ENCODE data around the gene FAM50B. TPM values are rescaled to one million over a fixed set of nuclear protein-coding genes. Genes with fewer than 3 reads are reported as not detected.

Gene FAM50B
- total RNA-seq = 5.2 TPM
- polyA plus RNA-seq = 20.6 TPM

- Histone ChIP-seq H3K27ac (ENCODE audit: low read depth) (no peak within 1 kb of the TSS), H3K4me1 (ENCODE audit: insufficient read depth) (no peaks in the 10 kb centered on the region), H3K4me3 (ENCODE audit: low read depth, low read length) (peak within 1 kb of the TSS; percentile 40), H3K36me3 (ENCODE audit: insufficient read depth) (no peaks in the 10 kb centered on the region)
- DNase-seq (ENCODE audit: extremely low spot score) = peak; percentile 66
- 47% methylated on average over 49 of the region's 49 CpGs for WGBS
Observed at GRCh38 chr6:3848925-3849605, at the start of gene FAM50B. TSS of gene FAM50B (plus strand) at chr6:3849373. CDS start at chr6:3849812, 439 bp downstream.

- Histone ChIP-seq H3K27ac (ENCODE audit: low read depth) (no peak overlapping the region), H3K36me3 (ENCODE audit: insufficient read depth) (no peaks in the 10 kb centered on the region), H3K4me3 (ENCODE audit: low read depth, low read length) (no peak overlapping the region), H3K4me1 (ENCODE audit: insufficient read depth) (no peaks in the 10 kb centered on the region)
- WGBS = 97% methylated on average over 6 of the region's 6 CpGs
- no peak for DNase-seq (ENCODE audit: extremely low spot score)
Observed at GRCh38 chr6:3799719-3800118, 49.5 kb upstream of the FAM50B start.

- Histone ChIP-seq H3K36me3 (ENCODE audit: insufficient read depth) (no peaks in the 10 kb centered on the region), H3K4me1 (ENCODE audit: insufficient read depth) (no peaks in the 10 kb centered on the region), H3K4me3 (ENCODE audit: low read depth, low read length) (no peak overlapping the region), H3K27ac (ENCODE audit: low read depth) (no peak overlapping the region)
- 65% methylated on average over 11 of the region's 11 CpGs for WGBS
- DNase-seq (ENCODE audit: extremely low spot score) = no peak
Observed at GRCh38 chr6:3800850-3801591, 48.2 kb upstream of the FAM50B start.

GRCh38 chr6:3801960-3802359 lies 47.2 kb upstream of the FAM50B start:
- H3K36me3 ChIP-seq (ENCODE audit: insufficient read depth) = no peaks in the 10 kb centered on the region
- no peak overlapping the region for H3K4me3 ChIP-seq (ENCODE audit: low read depth, low read length)
- H3K27ac ChIP-seq (ENCODE audit: low read depth) = no peak overlapping the region
- DNase-seq (ENCODE audit: extremely low spot score) = no peak
- no peaks in the 10 kb centered on the region for H3K4me1 ChIP-seq (ENCODE audit: insufficient read depth)
- 95% methylated on average over 5 of the region's 5 CpGs for WGBS

GRCh38 chr6:3803627-3804468 lies 45.3 kb upstream of the FAM50B start:
- DNase-seq (ENCODE audit: extremely low spot score) = peak; percentile 54
- WGBS = 25% methylated on average over 12 of the region's 12 CpGs
- Histone ChIP-seq H3K4me1 (ENCODE audit: insufficient read depth) (no peaks in the 10 kb centered on the region), H3K27ac (ENCODE audit: low read depth) (no peak overlapping the region), H3K36me3 (ENCODE audit: insufficient read depth) (no peaks in the 10 kb centered on the region), H3K4me3 (ENCODE audit: low read depth, low read length) (no peak overlapping the region)

- Histone ChIP-seq H3K36me3 (ENCODE audit: insufficient read depth) (no peaks in the 10 kb centered on the region), H3K27ac (ENCODE audit: low read depth) (no peak overlapping the region), H3K4me3 (ENCODE audit: low read depth, low read length) (no peak overlapping the region), H3K4me1 (ENCODE audit: insufficient read depth) (no peaks in the 10 kb centered on the region)
- no peak for DNase-seq (ENCODE audit: extremely low spot score)
- WGBS = 97% methylated on average over 2 of the region's 2 CpGs
Observed at GRCh38 chr6:3804964-3805363, 44.2 kb upstream of the FAM50B start.

GRCh38 chr6:3805448-3806123 lies 43.6 kb upstream of the FAM50B start:
- Histone ChIP-seq H3K4me3 (ENCODE audit: low read depth, low read length) (no peak overlapping the region), H3K4me1 (ENCODE audit: insufficient read depth) (no peaks in the 10 kb centered on the region), H3K36me3 (ENCODE audit: insufficient read depth) (no peaks in the 10 kb centered on the region), H3K27ac (ENCODE audit: low read depth) (no peak overlapping the region)
- WGBS = 88% methylated on average over 8 of the region's 8 CpGs
- DNase-seq (ENCODE audit: extremely low spot score) = no peak

- DNase-seq (ENCODE audit: extremely low spot score) = no peak
- Histone ChIP-seq H3K36me3 (ENCODE audit: insufficient read depth) (no peaks in the 10 kb centered on the region), H3K4me3 (ENCODE audit: low read depth, low read length) (no peak overlapping the region), H3K4me1 (ENCODE audit: insufficient read depth) (no peaks in the 10 kb centered on the region), H3K27ac (ENCODE audit: low read depth) (no peak overlapping the region)
- WGBS = 83% methylated on average over 15 of the region's 15 CpGs
Observed at GRCh38 chr6:3806169-3806922, 42.8 kb upstream of the FAM50B start.

GRCh38 chr6:3808199-3808598 lies 41.0 kb upstream of the FAM50B start:
- H3K4me1 ChIP-seq (ENCODE audit: insufficient read depth) = no peaks in the 10 kb centered on the region
- no peak overlapping the region for H3K27ac ChIP-seq (ENCODE audit: low read depth)
- WGBS = 87% methylated on average over 3 of the region's 3 CpGs

GRCh38 chr6:3808759-3809514 lies 40.2 kb upstream of the FAM50B start:
- no peaks in the 10 kb centered on the region for H3K36me3 ChIP-seq (ENCODE audit: insufficient read depth)
- no peaks in the 10 kb centered on the region for H3K4me1 ChIP-seq (ENCODE audit: insufficient read depth)
- no peak for DNase-seq (ENCODE audit: extremely low spot score)
- WGBS = 47% methylated on average over 7 of the region's 7 CpGs
- H3K4me3 ChIP-seq (ENCODE audit: low read depth, low read length) = no peak overlapping the region
- no peak overlapping the region for H3K27ac ChIP-seq (ENCODE audit: low read depth)

More at GRCh38 chr6:3808199-3808598, 41.0 kb upstream of the FAM50B start:
- no peaks in the 10 kb centered on the region for H3K36me3 ChIP-seq (ENCODE audit: insufficient read depth)
- no peak for DNase-seq (ENCODE audit: extremely low spot score)
- H3K4me3 ChIP-seq (ENCODE audit: low read depth, low read length) = no peak overlapping the region

GRCh38 chr6:3809515-3809891 lies 39.7 kb upstream of the FAM50B start:
- DNase-seq (ENCODE audit: extremely low spot score) = no peak
- H3K27ac ChIP-seq (ENCODE audit: low read depth) = no peak overlapping the region
- H3K4me1 ChIP-seq (ENCODE audit: insufficient read depth) = no peaks in the 10 kb centered on the region
- no peak overlapping the region for H3K4me3 ChIP-seq (ENCODE audit: low read depth, low read length)
- 98% methylated on average over 1 of the region's 1 CpG for WGBS
- no peaks in the 10 kb centered on the region for H3K36me3 ChIP-seq (ENCODE audit: insufficient read depth)

- WGBS = 88% methylated on average over 9 of the region's 9 CpGs
- Histone ChIP-seq H3K27ac (ENCODE audit: low read depth) (no peak overlapping the region), H3K36me3 (ENCODE audit: insufficient read depth) (no peaks in the 10 kb centered on the region), H3K4me1 (ENCODE audit: insufficient read depth) (no peaks in the 10 kb centered on the region), H3K4me3 (ENCODE audit: low read depth, low read length) (no peak overlapping the region)
- DNase-seq (ENCODE audit: extremely low spot score) = no peak
Observed at GRCh38 chr6:3809982-3810381, 39.2 kb upstream of the FAM50B start.

Data from urinary bladder (tissue), 4 donors.